GM18873 (cell line): Measurements from ENCODE around the gene GOLGA8A.
"Not testable (repeated sequence)": the region's sequence is repeated elsewhere in the genome, so short reads cannot be mapped to it uniquely, and the experiment has no call there.

Source experiments
- ATAC-seq: cut with Tn5 transposase; IDR thresholded peaks from one replicate; pipeline ENCODE4 v1.9.1; 2021; ENCODE audit warnings: mild to moderate bottlenecking, moderate library complexity, moderate number of reproducible peaks; ENCODE audit not compliant: unreplicated experiment, low FRiP score

GOLGA8A gene, protein sequence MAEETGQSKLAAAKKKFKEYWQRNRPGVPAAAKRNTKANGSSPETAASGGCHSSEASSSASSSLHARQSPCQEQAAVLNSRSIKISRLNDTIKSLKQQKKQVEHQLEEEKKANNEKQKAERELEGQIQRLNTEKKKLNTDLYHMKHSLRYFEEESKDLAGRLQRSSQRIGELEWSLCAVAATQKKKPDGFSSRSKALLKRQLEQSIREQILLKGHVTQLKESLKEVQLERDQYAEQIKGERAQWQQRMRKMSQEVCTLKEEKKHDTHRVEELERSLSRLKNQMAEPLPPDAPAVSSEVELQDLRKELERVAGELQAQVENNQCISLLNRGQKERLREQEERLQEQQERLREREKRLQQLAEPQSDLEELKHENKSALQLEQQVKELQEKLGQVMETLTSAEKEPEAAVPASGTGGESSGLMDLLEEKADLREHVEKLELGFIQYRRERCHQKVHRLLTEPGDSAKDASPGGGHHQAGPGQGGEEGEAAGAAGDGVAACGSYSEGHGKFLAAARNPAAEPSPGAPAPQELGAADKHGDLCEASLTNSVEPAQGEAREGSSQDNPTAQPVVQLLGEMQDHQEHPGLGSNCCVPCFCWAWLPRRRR

DNA sequence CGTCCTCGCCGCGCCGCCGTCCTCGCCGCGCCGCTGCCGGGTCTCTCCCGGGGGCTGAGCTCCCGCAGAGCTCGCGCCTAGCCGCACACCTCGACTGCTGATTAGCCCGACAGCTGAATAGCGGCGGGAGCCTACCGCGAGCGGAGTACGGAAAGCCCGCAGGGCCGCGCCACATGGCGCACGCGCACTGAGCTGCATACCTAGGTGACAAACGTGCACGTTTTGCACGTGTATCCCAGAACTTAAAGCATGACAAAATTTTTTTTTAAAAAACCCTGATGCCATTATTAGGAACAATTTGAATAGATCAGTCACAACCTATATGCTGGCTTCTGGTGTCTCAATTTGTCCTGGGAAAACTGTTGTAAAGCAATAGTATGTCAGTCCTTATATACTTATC, at the start of gene GOLGA8A:
GOLGA8A (minus strand) TSS at position 122 of the 400 bp plus-strand sequence. CDS start 48,117 bp downstream, outside the sequence.
- no peak for ATAC-seq

DNA sequence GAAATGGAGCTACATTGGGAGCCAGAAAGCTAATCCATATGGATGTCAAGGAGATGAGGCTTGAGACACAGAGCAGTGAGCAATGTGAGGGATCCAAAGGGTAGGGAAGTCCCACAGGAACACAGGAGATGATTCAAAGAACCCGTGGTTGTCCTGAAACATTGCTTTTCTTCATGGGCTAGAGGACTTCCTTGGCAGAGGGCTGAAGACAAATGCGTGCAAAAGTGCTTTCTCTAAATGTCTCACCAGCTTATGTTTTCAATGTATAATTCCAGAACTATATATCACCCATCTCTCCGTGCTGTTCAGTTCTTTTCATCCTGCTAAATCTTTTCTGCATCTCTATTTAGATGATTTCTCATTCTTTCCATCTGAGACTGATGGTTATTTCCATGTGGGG, 46.0 kb upstream of the GOLGA8A start:
- ATAC-seq = no peak

DNA sequence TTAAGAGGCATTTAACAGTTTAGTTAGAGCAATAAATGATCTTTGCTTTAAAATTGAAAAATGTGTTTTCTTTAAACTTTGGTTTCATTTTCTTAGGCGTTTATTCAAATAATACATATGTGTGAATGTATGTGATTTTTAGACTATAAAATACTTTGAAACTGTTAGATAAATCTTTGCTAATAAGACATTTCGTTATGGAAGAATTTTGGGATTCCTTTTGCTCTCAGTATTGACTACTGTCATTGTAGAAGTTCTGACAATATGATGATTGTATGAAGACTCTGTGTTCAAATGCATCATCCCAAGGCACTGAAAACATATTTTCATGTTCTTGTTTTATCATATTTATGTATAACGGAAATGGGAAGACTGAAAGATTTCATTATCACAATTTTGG, 43.8 kb upstream of the GOLGA8A start:
- no peak for ATAC-seq

DNA sequence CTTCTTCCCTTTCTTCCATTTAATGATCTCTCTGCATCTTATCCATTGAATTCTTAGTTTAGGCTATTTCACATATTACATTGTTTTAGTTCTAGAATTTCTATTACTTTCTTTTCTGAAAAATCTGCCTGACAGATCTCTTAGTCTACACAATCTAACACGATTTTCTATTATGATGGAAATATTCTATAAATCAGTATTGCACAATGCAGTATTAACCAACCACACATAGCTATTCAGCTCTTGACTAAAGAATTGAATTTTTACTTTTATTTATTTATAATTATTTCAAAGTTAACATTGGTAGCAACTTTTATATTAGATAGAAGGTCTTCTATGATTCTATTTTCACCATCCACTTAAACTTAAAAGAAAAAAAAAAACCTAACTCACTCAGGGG, 36.2 kb upstream of the GOLGA8A start:
- ATAC-seq = no peak

DNA sequence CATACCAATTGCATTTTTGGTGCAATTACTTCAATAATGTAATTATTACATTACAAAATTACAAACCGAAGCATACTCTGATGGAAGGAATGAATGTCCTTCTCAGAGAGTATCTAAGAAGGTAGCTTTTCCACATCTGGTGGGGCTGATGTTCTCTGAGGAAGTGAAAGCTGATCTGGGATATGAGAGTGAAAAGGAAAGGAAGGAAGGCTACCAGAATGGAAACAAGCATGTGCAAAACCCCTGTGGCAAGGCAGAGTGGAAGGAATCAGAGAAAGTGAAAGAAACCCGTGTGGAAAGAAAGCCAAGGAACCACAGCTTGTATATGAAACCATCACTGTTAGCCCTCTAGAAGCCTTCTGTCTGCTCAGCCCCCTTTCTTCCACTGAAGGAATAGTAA, 35.3 kb upstream of the GOLGA8A start:
- no peak for ATAC-seq

DNA sequence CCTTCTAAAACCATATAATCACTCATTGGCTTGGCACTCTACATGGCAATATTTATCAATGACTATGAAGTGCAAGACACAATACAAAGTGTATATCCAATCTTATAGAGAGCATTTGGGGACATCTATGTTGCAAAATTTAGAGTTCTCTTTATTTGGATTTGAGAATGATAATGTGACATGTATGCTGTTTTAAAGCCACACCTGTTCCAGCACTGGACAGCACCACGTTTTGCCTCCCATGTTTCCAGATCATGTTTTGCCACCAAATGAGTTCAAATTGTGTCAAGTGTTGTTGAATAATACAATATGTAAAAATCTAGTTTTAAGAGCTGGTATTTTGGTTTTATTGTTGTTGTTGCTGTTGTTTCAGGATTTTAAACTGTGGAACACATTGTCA, 33.3 kb upstream of the GOLGA8A start:
- no peak for ATAC-seq

DNA sequence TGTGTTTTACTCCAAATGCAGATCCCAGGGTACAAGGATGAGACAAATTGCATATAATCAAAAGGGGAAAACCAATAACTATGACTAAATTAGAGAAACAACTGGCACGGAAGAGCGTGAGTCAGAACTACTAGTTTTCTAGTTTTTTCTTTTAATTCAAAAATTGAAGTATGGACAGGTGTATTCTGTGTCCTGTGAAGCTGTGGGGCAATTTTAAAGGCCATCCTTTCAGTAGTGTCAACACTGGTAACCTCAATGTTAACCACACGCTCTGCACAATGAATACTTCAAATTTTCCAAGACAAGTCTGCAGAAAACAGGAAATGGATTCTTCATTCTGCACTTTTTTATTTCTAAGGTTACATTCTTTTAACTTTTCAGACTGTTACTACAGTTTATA, 32.5 kb upstream of the GOLGA8A start:
- ATAC-seq = no peak

DNA sequence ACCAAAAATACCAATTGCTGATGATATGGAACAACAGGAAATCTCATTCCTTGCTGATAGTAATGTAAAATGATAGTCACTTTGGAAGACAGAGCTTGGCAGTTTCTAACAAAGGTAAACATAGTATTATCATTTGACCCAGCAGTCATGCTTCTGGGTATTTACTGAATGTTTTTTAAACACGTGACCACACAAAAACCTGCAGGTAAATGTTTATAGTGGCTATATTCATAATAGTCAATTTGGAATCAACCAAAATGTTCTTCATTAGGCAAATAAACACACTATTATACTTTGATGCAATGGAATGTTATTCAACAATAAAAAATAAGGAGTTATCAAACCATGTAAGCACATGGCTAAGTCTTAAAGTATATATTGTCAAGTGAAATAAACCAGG, 24.1 kb upstream of the GOLGA8A start:
- ATAC-seq = no peak

DNA sequence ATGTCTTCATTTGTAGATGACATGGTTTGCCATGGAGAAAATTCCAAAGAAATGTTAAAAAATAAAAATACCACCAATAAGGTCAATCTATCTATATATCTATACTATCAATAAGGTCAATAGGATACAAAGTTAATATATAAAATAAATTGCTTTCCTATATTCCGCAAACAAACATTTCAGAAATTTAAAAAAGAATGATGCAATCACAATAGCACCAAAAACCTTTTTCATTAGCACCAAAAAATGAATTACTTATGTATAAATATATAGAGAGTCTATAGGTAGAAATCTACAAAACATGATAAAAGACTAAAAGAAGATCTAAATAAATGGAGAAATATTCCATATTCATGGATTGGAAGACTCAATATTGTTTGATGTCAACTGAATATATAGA, 22.8 kb upstream of the GOLGA8A start:
- ATAC-seq = no peak

DNA sequence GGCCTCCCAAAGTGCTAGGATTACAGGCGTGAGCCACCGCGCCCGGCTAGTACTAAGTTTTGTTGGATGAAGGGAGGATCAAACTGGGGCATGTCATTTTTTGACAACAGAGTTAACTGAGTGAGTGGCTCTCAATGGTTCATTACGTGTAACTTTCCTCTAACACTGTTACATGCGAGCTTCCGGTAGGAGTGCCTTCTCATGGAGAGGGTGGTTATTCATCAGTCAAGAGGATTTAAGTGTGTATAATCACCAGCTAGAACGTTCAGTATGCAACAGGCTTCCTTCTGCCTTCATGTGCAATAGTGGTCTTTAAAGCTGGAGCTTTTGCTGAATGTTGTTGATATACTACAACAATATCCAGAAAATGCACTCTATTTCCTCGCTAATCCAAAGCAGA, 19.1 kb upstream of the GOLGA8A start:
- no peak for ATAC-seq

DNA sequence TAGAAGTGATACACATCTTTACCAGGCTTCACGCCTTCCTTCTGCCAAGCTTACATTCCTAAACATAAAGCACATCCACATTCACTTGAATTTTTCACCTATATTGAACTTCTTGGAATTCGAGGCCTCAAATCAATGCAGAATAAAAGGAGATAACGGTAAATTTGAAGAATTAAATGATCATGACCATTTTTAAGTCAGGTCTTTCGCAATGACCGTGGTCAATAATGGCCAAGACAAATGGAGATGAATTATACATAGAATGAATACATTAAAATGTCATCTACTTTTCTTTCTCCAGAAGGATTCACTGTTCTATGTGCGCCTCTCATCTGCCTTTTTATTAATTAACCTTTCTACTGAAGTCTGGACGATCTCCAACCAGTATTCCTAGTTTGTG, 5.3 kb upstream of the GOLGA8A start:
- ATAC-seq = no peak

DNA sequence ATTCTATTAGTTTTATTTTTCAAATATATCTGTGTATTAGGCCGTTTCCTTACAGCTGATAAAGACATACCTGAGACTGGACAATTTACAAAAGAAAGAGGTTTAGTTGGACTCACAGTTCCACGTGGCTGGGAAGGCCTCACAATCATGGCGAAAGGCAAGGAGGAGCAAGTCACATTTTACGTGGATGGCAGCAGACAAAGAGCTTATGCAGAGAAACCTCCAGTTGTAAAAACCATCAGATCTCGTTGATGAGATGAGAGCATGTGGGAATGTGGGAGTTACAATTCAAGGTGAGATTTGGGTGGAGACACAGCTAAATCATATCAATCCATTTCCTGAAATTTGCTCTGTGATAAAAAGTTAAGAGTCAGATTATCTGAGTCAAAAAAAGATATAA, 2.3 kb upstream of the GOLGA8A start:
- ATAC-seq = no peak

DNA sequence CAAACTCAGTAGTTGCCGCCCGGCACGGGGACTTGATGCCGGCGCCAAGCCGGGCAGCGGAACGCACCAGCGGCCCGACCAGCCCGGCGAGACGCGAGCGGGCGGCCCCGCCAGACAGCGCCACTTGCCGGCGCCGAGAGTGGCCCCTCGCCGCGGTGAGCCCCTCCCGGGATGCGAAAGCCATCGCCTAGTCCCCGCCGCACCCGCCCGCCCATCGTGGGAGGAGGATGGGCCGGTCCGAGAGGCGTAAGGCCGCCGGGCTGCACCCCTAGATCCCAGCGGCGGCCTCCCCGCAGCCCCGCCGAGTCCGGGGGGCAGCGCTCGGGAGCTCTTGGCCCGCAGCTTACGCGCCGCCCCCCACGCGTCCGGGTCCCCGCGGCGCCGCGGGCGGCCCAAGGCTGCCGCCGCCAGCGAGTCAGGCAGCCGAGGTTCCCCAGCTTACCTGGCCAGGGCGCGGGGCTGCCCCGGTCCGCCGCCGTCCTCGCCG, 609 bp downstream of the GOLGA8A start:
- ATAC-seq = no peak

DNA sequence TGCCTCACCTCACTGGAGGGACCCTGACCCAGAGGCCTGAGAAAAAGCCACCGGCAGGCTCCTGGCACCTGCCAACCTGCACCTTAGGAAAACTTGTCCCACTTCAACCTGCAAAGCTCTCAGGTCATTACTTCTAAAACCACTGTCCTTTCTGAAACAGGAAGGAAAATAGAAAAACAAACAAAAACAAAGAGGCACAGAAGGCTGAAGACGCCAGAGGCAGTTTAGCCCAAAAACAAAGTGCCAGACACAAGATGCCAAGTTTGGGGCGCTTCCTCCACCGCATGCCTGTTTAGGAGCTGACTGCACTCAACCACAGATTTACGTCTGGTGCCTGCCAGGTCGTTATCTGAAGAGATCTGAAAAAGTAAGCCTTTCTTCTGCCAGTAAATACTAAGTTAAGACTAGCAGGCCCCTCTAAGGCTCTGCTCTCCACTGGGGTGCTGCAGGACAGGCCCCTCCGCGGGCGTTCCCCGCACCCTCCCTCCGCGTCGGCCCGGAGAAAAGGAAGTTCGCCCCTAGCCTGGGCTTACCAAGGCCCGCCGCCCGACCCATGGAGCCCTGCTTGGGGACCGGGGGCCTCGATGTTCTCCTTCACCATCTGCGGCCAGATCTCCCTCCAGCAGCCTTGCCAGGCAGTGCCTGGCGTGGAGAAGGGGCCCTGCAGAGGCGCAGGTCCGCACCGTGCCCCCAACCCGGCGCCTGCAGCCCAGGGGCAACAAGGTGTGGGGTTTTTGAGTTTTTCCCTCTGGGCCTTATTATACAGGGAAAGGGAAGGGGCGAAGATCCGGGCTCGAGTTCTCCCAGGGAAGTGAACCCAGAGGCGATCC, 1.3 kb downstream of the GOLGA8A start:
- no peak for ATAC-seq

DNA sequence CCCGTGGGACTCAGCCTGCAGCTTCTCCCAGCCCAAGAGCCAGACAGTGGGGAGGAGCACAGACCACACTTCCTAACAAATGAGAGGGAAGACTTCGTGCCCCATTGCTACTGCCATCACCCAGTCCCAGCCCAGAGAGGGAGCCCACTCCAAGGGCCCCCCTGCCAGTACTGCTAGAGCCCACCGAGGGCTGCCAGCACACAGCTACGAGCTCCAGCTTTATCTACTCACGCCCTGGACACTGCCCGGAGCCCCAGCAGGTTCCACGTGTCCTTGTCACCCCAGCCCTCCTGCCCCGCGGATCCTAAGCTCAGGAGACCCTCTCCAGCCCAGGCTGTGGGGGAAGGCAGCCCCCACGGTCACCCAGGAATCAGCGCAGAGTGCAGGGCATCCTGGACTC, 1.9 kb downstream of the GOLGA8A start:
- no peak for ATAC-seq

DNA sequence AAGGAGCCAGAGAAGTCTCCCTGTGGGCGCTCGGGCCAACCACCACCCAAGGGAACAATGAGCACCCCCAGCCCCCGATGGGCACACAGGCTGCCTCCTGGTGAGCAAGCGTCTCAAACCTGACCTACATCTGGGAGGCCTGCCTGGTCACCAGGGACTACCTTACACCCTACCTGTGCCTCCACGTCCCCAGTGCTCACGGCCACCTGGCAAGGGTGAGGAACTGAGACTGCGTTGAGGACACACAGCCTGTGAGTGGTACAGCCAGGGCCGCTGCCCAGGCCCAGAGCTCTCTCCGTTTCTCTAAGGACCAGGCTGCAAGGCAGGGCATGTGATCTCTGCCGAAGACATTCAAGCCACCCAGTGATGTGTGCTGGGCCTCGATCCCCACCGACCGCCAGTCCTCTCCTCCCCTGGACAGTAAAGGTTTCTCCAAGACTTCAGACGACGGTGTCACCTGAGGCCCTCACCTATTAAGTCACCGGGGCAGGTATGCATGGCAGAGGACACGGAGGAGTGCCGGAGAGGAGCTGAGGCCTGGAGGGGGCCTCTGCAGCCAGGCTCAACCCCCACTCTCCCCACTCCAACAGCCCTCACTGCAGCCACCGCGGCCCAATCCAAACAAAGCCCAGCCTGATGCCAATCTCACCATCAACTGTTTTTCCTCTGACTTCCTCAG, 2.8 kb downstream of the GOLGA8A start:
- ATAC-seq = no peak

DNA sequence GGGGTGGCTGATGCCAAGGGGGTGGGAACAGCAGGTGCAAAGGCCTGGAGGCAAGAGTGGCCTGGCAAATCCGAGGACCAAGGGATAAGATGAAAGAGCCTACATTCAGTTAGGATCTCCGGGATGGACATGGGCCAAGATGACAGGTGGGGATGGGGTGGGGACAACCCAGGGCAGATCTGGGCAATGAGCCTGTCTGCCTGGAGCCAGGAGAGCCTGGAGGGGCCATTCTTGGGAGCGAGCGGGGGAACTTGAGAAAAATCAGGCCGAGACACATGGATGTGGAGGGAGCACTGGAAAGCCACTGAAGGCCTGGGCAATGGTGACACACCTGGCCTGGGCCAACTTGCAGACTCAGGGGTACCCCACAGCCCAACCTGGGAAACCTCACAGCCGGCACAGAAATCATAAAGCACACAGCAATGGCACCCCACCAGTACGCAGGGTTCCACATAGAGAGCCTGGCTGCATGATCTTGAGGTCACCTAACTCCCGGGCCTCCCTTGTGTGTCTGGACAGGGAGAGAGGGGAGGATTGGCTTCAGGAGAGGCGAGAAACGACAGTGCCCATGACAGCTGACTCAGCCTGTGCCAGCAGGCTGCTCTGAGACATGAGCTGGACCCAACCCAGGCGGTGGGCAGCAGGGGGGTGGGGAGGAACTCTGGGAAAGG, 3.5 kb downstream of the GOLGA8A start:
- ATAC-seq = not testable (repeated sequence)

DNA sequence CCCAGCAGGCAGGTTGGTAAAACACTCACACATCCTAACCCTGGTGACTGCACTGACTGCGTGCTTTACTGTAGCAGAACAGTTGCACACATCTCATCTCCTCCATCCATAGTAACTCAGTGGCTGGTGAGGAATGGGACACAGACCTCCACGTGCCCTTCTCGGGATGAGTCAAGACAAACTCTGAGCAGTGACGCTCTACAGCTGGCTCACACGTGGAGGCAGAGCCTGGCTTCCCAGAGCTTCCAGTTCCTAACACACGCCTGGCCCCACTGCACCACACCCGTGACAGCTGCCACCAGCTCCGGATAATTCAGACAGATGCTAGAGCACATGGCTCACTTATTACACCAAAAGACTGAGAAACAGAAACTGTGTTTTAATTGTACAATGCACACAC, 7.0 kb downstream of the GOLGA8A start:
- not testable (repeated sequence) for ATAC-seq

DNA sequence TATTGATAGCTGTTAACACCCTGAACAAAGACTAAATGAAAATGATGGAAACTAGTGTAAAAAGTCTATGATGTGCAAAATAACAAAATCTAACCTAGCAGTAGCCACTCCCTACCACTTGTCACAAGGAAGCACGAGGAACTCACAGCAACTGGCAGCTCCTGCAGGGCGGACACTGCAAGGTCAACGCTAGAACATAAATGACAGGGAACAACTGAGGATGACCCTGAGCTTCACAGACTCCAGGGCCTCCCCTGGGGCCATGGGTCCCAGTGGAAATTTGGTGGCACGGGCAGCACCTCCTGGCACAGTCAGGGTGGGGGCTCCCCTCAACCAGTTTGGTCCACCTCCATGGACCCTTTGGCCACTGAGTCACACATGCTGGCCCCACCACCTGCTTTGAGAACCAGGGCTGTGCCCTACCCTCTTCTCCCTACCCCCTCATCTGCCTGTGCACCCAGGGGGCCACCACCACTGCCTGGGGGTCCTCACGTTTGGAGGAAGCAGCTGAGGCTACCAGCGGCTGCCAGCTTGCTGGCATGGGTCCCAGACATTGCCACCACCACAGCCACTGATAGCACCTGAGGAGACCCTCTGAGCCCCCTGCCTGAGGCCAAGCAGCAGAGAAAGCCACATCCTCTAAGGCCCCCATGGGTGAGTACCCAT, 14.1 kb downstream of the GOLGA8A start:
- not testable (repeated sequence) for ATAC-seq

DNA sequence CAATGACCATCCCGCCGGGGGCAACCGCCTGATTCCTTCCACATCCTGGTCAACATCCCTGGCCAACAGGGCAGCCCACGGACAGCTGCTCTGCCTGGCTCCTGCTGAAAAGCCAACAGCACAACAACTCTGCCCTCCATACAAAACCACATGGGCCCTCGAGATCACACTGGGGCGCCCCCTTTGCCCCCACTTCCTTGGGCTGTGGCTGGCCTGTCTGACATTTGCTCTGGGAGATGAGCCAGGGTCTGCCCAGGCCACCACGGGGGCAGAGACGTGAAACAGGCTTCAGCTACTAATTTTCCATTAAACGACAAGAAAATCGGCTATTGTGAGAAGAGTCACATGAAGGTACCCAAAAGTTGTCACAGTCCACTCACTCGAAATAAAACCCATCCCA, 16.7 kb downstream of the GOLGA8A start:
- ATAC-seq = not testable (repeated sequence)
